GM18519 (cell line): ENCODE results near the gene ANKRD33B.
A peak's percentile ranks its signal among the peaks of the same experiment; 100 is the strongest.

Experiments used
- ATAC-seq: cut with Tn5 transposase; IDR thresholded peaks from one replicate; pipeline ENCODE4 v1.9.1; 2021; ENCODE audit warnings: mild to moderate bottlenecking, moderate library complexity; ENCODE audit not compliant: unreplicated experiment, low FRiP score

ANKRD33B gene

GRCh38 chr5:10577371-10578292, 13.8 kb downstream of the ANKRD33B start:
- peak; percentile 36 for ATAC-seq

- ATAC-seq, result peak; percentile 14
Observed at GRCh38 chr5:10578293-10578665, 14.4 kb downstream of the ANKRD33B start.

DNA sequence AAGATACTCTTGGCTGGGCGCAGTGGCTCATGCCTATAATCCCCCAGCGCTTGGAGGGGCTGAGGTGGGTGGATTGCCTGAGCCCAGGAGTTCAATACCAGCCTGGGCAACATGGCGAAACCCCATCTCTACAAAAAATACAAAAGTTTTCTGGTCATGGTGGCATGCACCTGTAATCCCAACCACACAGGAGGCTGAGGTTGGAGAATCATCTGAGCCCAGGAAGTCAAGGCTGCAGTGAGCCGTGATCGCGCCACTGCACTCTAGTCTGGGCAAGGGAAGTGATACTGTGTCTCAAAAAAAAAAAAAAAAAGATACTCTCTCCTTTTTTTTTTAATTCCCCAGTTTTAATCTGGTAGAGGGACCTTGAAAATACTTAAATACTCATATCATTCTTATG, 15.0 kb downstream of the ANKRD33B start:
- ATAC-seq, result no peak

GRCh38 chr5:10579536-10580521, 16.0 kb downstream of the ANKRD33B start:
- peak; percentile 45 for ATAC-seq

DNA sequence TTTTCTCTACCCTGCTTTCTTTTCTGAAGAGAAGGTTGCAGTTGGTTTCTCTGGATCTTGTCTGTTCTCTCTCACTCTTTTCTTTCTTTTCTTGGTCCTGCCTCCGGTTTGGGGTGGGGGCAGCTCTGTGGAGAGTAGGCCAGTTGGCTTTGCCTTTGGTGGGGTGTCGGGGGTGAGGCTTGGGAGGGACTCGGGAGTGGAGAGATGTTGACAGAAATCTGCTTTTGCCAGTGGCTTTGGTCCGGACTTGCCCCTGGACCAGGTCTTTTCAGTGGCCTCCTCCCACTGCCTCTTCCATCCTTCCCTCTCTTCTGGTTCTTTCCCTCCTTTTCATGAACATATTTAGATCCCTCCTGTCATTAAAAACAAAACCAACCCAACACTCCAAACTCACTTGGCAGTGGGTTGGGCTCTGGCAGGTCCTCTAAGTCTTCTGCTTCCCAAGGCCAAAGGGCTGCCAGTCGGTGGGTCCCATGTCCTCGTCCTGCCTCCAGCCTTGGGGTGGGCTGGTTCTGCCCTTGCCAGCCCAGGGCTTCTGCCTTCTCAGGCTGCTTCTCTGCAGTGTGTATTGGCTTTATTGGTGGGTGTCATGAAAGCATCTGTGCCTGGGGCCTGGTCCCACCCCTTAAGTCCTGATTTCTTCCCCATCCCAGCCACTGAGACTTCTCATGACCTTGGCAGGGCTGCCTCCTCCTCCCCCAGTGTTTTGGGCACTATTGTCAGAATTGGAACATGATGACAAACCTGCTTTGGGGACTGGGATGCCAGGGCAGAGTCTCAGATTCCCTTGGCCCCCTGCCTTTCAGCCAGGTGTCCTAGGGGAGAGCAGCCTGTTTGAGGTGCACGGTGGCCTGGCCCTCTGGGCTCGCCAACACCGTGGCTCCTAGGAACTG, 16.9 kb downstream of the ANKRD33B start:
- ATAC-seq, result no peak

- no peak for ATAC-seq
Observed at GRCh38 chr5:10581424-10581748, 17.5 kb downstream of the ANKRD33B start.

DNA sequence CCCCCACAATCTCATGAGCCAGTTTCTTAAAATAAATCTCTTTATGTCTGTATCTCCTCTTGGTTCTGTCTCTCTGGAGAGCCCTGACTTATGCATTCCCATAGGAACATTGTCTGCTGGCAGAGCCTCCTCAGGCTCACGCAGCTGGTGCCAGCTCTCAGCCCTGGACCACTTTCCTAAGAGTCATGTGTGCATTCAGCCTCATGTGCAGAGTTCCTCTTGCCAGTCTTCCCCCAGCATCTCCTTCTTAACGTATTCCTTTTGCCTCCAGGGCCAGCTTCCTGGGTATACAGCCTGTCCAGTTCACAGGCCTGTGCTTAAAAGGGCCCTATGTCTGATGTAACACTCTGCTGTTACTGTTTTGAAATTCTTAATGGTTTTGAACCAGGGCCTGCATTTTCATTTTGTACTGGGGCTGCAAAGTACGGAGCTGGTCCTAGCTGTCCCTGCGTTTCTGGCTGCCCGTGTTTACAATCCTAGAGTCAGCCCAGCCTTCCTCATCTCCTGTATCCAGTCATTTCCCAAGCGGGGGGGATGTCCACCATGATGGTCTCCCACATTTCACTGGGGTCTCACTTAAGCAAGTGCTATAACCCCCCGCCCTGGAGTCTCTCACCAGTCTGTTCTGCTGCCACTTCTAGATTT, 18.1 kb downstream of the ANKRD33B start:
- ATAC-seq, result no peak

DNA sequence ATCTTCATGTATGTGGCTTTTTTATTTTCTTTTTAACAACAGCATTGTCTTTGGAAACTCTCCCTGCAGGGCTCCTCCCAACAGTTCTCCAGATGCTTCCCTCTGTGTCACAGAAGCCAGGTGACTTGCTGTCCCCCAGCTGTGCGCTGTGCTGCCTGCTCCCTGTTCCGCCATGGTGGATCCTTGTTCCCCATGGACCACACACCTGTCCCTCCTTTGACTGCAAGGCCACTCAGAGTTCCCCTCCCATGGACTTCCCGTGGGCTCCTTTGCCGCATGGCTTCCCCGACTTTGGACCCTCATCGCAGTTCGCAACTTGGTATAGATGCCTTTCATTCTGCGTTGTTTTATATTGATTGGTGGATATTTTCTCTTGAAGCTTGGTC, 18.6 kb downstream of the ANKRD33B start:
- no peak for ATAC-seq

DNA sequence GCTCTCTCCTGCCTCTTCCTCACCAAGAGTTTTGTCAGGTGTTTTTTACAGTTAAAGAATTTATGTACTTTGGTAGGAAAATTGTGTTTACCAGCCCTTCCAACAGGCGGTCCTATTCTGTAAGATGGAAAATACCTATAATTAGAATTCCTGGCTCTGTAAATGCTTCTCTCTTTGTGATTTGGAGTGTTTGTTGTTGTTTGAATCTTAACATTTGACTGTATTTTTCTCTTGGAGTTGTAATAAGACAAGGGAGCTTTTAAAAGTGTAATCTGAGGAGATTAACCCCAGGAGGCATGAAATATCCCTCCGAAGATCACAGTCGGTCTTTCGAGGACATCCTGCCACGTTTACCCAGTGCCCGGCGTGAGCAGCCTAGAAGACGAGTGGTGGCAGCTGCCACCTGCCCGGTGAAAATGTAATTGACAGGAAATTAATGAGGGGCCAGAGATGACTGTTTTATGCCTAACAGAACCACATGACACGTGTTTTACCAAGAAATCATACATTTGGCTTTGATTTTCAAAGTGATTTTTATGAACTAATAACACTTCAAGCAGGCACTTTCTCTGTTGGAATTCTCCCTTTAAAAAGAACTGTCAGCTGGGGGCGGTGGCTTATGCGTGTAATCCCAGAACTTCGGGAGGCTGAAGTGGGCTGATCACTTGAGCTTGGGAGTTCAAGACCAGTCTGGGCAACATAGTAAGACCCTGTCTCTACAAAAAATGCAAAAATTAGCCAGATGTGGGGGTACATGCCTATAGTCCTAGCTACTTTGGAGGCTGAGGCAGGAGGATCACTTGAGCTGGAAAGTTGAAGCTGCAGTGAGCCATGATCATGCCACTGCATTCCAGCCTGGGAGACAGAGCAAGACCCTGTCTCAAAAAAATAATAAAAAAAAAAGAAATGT, 20.0 kb downstream of the ANKRD33B start:
- no peak for ATAC-seq

DNA sequence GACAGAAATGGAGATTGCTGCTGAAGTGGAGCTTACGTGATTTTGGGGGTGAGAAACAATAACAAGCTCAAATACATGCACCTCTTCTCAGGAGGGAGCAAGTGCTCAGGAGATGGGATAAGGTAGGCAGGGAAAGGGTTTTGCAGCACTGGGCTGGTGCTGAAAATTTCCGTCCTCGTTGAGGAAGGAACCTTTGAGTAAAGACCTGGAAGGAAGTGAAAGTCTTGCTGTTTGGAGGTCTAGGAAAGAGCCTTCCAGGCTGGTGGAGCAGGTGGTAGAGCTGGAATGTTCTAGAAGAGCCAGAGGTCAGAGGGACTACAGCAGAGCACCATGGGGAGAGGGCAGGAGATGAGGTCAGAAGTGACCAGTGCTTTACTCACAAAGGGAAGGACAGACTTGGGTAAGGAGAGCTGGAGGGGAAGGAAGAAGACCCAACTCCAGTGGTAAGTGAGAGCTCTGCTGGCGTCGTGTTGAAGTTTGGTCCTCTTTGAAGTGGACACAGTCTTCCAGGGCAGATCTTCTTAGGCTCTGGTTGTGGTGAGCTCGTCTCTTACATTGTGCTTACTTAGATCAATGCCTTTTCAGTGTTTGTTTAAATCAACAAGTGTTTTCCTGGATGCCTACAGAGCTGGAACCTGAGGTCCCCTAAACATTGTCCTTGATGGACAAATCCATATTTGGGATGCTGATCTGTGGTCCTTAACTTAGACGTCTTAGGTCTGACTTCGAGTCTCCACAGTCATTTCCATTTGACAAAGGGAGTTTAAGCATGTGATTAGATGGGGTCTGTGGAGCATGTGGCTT, 21.0 kb downstream of the ANKRD33B start:
- no peak for ATAC-seq

DNA sequence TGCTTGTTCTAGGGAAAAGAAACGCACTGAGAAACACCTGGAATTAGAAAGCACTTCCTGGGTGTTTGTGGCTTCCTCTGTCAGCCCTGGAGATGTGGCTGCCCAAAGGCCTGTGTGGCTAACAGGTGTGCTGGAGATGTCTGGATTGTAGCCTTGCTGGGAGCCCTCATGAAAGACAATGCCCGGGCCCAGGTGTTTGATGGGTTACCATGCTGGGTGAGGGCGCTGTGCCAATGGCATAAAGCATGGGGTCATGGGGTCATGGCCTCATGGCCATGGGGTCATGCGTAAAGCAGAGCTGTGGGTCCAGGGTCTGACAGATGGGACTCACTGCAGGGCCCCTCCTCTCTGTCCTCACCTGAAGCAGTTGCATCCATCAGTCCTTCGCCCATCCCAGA, 21.6 kb downstream of the ANKRD33B start:
- no peak for ATAC-seq

GRCh38 chr5:10586008-10586407, 22.1 kb downstream of the ANKRD33B start:
- ATAC-seq, result no peak

DNA sequence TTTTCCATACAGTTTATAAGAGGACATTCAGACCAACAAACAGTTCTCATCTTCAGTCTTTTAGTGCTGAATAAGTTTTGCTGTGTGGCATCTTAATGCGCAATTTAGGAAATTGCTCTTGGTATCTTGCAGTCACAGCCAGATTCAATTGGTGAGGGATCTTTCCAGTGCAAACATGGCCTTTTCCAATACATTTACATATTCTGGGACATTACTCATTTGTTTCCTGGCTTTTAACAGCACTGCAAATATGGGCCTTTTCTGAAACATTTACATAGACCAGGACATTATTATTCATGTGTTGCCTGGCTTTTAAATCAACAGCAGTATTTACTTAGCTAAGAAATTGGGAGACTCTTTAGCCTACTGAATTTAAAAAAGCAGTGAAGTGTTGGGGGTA, 22.7 kb downstream of the ANKRD33B start:
- no peak for ATAC-seq

DNA sequence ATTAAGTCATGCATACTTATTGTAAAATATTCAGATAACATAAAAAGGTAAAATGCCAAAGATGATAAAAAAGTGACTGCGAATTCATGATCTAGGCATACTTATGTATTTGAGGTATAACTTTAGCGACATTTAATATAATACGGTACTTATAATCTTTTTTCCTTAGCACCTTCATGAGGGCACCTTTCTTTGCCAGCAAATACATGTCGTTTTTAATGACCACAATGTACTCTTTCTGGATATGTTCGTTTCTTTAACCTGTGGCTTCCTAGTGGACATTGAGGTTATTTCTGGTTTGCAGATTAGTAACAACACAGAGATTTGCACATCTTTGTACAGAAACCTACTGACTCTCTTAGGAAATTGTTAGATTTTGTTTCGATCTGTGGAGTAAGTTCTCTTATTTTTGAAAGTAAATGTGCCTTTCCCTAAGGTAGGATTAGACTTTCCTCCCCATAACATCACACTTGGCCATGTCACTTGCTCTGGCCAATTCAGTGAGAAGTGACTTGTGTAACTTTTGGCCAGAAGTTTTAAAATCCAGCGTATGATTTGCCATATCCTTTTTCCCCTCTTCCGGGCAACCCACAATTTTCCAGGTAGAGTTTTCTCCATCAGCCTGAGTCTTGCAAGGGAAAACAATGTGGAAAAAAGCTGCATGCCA, 24.4 kb downstream of the ANKRD33B start:
- no peak for ATAC-seq

GRCh38 chr5:10588779-10589447, 25.0 kb downstream of the ANKRD33B start:
- no peak for ATAC-seq

DNA sequence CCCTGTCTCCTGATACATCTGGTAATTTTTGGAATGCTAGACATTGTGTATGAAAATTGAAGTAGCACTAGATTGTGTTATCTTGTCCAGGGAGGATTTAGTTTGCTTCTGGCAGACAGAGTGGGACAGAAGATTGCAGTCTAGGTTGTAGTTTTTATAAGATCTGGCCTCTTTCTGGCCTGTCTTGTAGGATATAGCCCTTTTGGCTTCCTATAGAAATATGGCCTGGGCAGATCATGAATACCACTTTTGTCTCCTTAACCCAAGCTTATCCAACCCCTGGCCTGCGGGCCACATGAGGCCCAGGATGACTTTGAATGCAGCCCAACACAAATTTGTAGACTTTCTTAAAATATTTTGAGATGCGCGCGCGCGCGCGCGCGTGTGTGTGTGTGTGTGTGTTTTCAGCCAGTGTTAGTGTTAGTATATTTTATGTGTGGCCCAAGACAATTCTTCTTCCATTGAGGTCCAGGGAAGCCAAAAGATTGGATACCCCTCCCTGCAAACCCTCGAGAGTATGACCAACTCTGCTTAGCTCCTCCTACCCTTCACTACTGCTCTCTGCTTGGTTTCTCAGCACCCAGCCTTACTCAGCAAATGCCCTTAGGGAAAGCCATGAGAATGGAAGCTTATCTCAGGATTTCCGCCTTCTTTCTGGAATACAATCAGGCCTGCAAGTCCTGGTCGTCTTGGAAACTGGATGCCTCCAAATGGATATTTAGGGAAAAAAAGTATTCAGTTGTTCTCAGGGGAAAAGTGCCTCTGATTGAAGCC, 26.5 kb downstream of the ANKRD33B start:
- ATAC-seq, result no peak
